ENCODE data around the gene SNX13. TPM values are rescaled to one million over a fixed set of nuclear protein-coding genes. Genes with fewer than 3 reads are reported as not detected.

SNX13 gene
- total and polyA plus RNA-seq, 2 donors (not counting 1 experiment from before 2014, with no cell fraction given) = 6.5 to 58.1 TPM

DNA sequence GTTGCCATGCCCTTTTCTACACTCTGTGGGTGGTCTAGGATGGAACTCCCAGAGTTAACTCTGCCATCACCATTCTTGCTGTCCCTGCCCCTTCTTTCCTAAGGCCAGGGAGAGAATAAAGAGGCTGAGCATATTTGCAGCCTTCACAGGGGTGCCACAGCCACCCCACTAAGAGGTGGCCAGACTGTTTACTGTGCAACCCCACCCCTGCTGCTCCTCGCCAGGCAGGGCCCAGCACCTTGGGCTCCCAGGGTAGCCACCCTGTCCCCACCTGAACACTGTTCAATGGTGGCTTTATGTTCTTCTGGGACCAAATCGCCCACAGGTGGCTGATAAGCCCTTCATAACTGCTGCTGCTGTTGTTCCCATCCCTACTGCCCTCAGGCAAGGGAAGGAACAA, 198.9 kb downstream of the SNX13 start:
- H3K79me2 ChIP-seq (ENCODE audit: control insufficient read depth, insufficient read depth, low read length) = no peaks in the 10 kb centered on the region
- no peak overlapping the region for H3K4me3 ChIP-seq (ENCODE audit: control extremely low read depth in 1 of 5, extremely low read depth in 1 of 5, insufficient read depth in 1 of 5, low read depth in 2 of 5, low read length in 4 of 5)
- H3K4me1 ChIP-seq (ENCODE audit: control insufficient read depth in 2 of 2, insufficient read depth in 2 of 2, low read length in 2 of 2) = no peaks in the 10 kb centered on the region
- no peak overlapping the region for H3K27ac ChIP-seq (ENCODE audit: low read length in 2 of 2)
- H3K4me2 ChIP-seq (replicated peaks; ENCODE audit: low read depth, low read length, poor library complexity, severe bottlenecking) = no peak overlapping the region
- no peaks in the 10 kb centered on the region for H4K20me1 ChIP-seq (ENCODE audit: control insufficient read depth, insufficient read depth, low read length, poor library complexity, severe bottlenecking)
- no peak overlapping the region for H2AFZ ChIP-seq (ENCODE audit: insufficient read depth, low read depth, low read length, poor library complexity, severe bottlenecking)
- Mint-ChIP-seq H3K4me1 (peaks cover 10% of the 10 kb centered on the region), H3K9me3 (ENCODE audit: insufficient read depth) (peaks cover 2% of the 10 kb centered on the region), H3K4me3 (no peak overlapping the region), H3K27me3 (peaks cover 2% of the 10 kb centered on the region), H3K27ac (no peak overlapping the region)
- 88% methylated on average over 2 of the region's 2 CpGs for WGBS (ENCODE audit: insufficient coverage)
- ATAC-seq (ENCODE audit: low read depth) = no peak
- H3K9ac ChIP-seq (ENCODE audit: low read length) = no peak overlapping the region
- H3K36me3 ChIP-seq (replicated peaks in 1 of 2; ENCODE audit: control extremely low read depth in 1 of 2, control insufficient read depth in 1 of 2, extremely low read depth in 1 of 2, insufficient read depth in 2 of 2, low read length in 1 of 2) = no peaks in the 10 kb centered on the region
- DNase-seq = no peak
- intact Hi-C loops (cut with micrococcal nuclease) = no loop called here
- H3K27me3 ChIP-seq (replicated peaks in 1 of 4; ENCODE audit: control extremely low read depth in 1 of 4, control insufficient read depth in 3 of 4, insufficient read depth in 4 of 4, low read length in 3 of 4) = no peaks in the 10 kb centered on the region
- POLR2A ChIA-PET = no interaction called here
- TF ChIP-seq, protein P1, sequence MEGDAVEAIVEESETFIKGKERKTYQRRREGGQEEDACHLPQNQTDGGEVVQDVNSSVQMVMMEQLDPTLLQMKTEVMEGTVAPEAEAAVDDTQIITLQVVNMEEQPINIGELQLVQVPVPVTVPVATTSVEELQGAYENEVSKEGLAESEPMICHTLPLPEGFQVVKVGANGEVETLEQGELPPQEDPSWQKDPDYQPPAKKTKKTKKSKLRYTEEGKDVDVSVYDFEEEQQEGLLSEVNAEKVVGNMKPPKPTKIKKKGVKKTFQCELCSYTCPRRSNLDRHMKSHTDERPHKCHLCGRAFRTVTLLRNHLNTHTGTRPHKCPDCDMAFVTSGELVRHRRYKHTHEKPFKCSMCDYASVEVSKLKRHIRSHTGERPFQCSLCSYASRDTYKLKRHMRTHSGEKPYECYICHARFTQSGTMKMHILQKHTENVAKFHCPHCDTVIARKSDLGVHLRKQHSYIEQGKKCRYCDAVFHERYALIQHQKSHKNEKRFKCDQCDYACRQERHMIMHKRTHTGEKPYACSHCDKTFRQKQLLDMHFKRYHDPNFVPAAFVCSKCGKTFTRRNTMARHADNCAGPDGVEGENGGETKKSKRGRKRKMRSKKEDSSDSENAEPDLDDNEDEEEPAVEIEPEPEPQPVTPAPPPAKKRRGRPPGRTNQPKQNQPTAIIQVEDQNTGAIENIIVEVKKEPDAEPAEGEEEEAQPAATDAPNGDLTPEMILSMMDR (IDR thresholded peaks at IDR 0.05) = no peak
- TF ChIP-seq EZH2 (IDR thresholded peaks at IDR 0.05; ENCODE audit: borderline replicate concordance, insufficient read depth, low read depth, low read length, poor library complexity, severe bottlenecking) = no peak
- CTCF ChIA-PET = no interaction called here
- no peaks in the 10 kb centered on the region for H3K9me3 ChIP-seq (ENCODE audit: control extremely low read depth in 1 of 3, control insufficient read depth in 2 of 3, insufficient read depth in 1 of 3, low read length in 2 of 3)

Other genes starting within 250 kb of the SNX13 start
- gene PRPS1L1, start 87.4 kb upstream of the SNX13 start, total RNA-seq = not detected in 2 replicates
- gene PRPS1L1, start 87.4 kb upstream of the SNX13 start, polyA plus RNA-seq = not detected in 2 replicates